IMR-90 (cell line): ENCODE results near the gene NRCAM. TPM values are rescaled to one million over a fixed set of nuclear protein-coding genes. Genes with fewer than 3 reads are reported as not detected.

Source experiments
- ATAC-seq: fragments of 200-7000 bp; cut with Tn5 transposase; 2 replicates; pipeline ENCODE4 v1.9.1; 2020; ENCODE audit warnings: low read depth, mild to moderate bottlenecking, moderate library complexity
- BruUV-seq: library from RNA; stranded (reverse); fragments of 400-500 nt; replicated peaks from 2 replicates; lab custom pipeline; 2021; lab: Mats Ljungman, UMichigan
- CTCF ChIA-PET: fragments of 300-600 bp; formaldehyde crosslinking; extraction: SDS; loops from one replicate; lab custom pipeline; 2021; ENCODE audit warnings: antibody characterized with exemption; lab: Yijun Ruan, JAX
- POLR2A ChIA-PET: fragments of 300-600 bp; sonication (Branson Sonifier 250); formaldehyde crosslinking; loops from one replicate; lab custom pipeline; 2022; ENCODE audit warnings: antibody characterized with exemption; ENCODE audit not compliant: unreplicated experiment; lab: Charles Lee
- DNase-seq: peaks from one replicate; pipeline ENCODE4 v3.0.0; 2013
- H2AFZ ChIP-seq: replicated peaks from 2 replicates; pipeline ENCODE3; 2013; ENCODE audit warnings: low read length, mild to moderate bottlenecking; ENCODE audit not compliant: poor library complexity
- H2AK5ac ChIP-seq: 2 replicates; pipeline ENCODE4 v1.6.1; 2013; ENCODE audit warnings: low read depth, low read length, inconsistent platforms
- H2AK9ac ChIP-seq: replicated peaks from 2 replicates; pipeline ENCODE3; 2013; ENCODE audit warnings: mild to moderate bottlenecking, low read depth, low read length, moderate library complexity; ENCODE audit not compliant: poor library complexity
- H2BK120ac ChIP-seq: 2 replicates; pipeline ENCODE4 v1.6.1; 2013; ENCODE audit warnings: low read depth, low read length, inconsistent platforms
- H2BK15ac ChIP-seq: 3 replicates; pipeline ENCODE4 v1.6.1; 2013; ENCODE audit warnings: low read depth, low read length, inconsistent platforms
- H2BK20ac ChIP-seq: 2 replicates; pipeline ENCODE4 v1.6.1; 2013; ENCODE audit warnings: low read depth, mild to moderate bottlenecking, inconsistent platforms, low read length, moderate library complexity
- H2BK5ac ChIP-seq: 2 replicates; pipeline ENCODE4 v1.6.1; 2013; ENCODE audit warnings: mild to moderate bottlenecking, low read depth, low read length, inconsistent platforms; ENCODE audit not compliant: poor library complexity, severe bottlenecking
- H3K14ac ChIP-seq: replicated peaks from 2 replicates; pipeline ENCODE4 v1.6.1; 2013; ENCODE audit warnings: low read depth, low read length, inconsistent platforms
- H3K18ac ChIP-seq: 2 replicates; pipeline ENCODE4 v1.6.1; 2013; ENCODE audit warnings: low read depth, low read length, control low read depth
- H3K23ac ChIP-seq: 2 replicates; pipeline ENCODE4 v1.6.1; 2013; ENCODE audit warnings: low read depth, low read length, inconsistent platforms
- H3K27ac ChIP-seq: 2 replicates; pipeline ENCODE4 v1.5.1; 2013; ENCODE audit warnings: mild to moderate bottlenecking, control low read depth, low read length; ENCODE audit not compliant: insufficient read depth
- H3K27me3 ChIP-seq: 2 replicates; pipeline ENCODE4 v1.6.1; 2013; ENCODE audit warnings: low read length; ENCODE audit not compliant: control insufficient read depth, insufficient read depth
- H3K36me3 ChIP-seq: 2 replicates; pipeline ENCODE4 v1.6.1; 2013; ENCODE audit warnings: low read length, mixed read lengths; ENCODE audit not compliant: control insufficient read depth, insufficient read depth
- H3K4ac ChIP-seq: 2 replicates; pipeline ENCODE4 v1.6.1; 2013; ENCODE audit warnings: low read depth, low read length, inconsistent platforms
- H3K4me1 ChIP-seq: 2 replicates; pipeline ENCODE4 v1.6.1; 2013; ENCODE audit warnings: low read length, mixed read lengths; ENCODE audit not compliant: control insufficient read depth, insufficient read depth
- H3K4me2 ChIP-seq: 2 replicates; pipeline ENCODE4 v1.6.1; 2013; ENCODE audit warnings: low read depth, mild to moderate bottlenecking, control low read depth, low read length, moderate library complexity
- H3K4me3 ChIP-seq: 2 replicates; pipeline ENCODE4 v1.5.1; 2013; ENCODE audit warnings: low read depth, mild to moderate bottlenecking, control low read depth, low read length, moderate library complexity; ENCODE audit not compliant: insufficient read depth
- H3K56ac ChIP-seq: 2 replicates; pipeline ENCODE4 v1.6.1; 2013; ENCODE audit warnings: low read length, inconsistent platforms; ENCODE audit not compliant: insufficient read depth; ENCODE audit errors: extremely low read depth
- H3K79me1 ChIP-seq, 2 experiments: 2 replicates each; pipeline ENCODE4 v1.6.1; 2013; ENCODE audit warnings: low read length in 2 of 2, inconsistent platforms in 1 of 2, low read depth in 1 of 2
- H3K9ac ChIP-seq: 2 replicates; pipeline ENCODE4 v1.6.1; 2013; ENCODE audit warnings: low read depth, low read length, control low read depth
- H3K9me1 ChIP-seq: 2 replicates; pipeline ENCODE4 v1.6.1; 2013; ENCODE audit warnings: low read length, inconsistent platforms; ENCODE audit not compliant: insufficient read depth
- H3K9me3 ChIP-seq: 2 replicates; pipeline ENCODE4 v1.6.1; 2013; ENCODE audit warnings: low read length; ENCODE audit not compliant: control insufficient read depth, insufficient read depth
- H4K20me1 ChIP-seq: 2 replicates; pipeline ENCODE4 v1.6.1; 2013; ENCODE audit warnings: low read length, inconsistent platforms; ENCODE audit not compliant: insufficient read depth
- H4K5ac ChIP-seq: 2 replicates; pipeline ENCODE4 v1.6.1; 2013; ENCODE audit warnings: mild to moderate bottlenecking, low read depth, low read length, control low read depth
- H4K8ac ChIP-seq, 2 experiments: 2 replicates each; pipeline ENCODE4 v1.6.1; 2013; ENCODE audit warnings: low read depth in 2 of 2, low read length in 2 of 2, control low read depth in 1 of 2, inconsistent platforms in 1 of 2
- H4K91ac ChIP-seq: 2 replicates; pipeline ENCODE4 v1.6.1; 2013; ENCODE audit warnings: low read depth, low read length, inconsistent platforms; ENCODE audit not compliant: insufficient read depth
- BHLHE40 ChIP-seq: fragments of 150-350 bp; IDR thresholded peaks from 2 replicates; pipeline ENCODE4 v1.6.1; 2016; ENCODE audit warnings: mild to moderate bottlenecking, low read depth, low read length
- CEBPB ChIP-seq: IDR thresholded peaks from 2 replicates; pipeline ENCODE4 v1.6.1; 2012; ENCODE audit warnings: low read depth, low read length, improper control_type of control experiment
- CHD1 ChIP-seq: IDR thresholded peaks from 2 replicates; pipeline ENCODE4 v1.6.1; 2012; ENCODE audit warnings: low read depth, low read length, improper control_type of control experiment
- CTCF ChIP-seq: conservative IDR thresholded peaks from 2 replicates; pipeline ENCODE4 v1.5.1; 2012; ENCODE audit warnings: mild to moderate bottlenecking, low read depth, low read length, improper control_type of control experiment
- ELK1 ChIP-seq: fragments of 150-350 bp; IDR thresholded peaks from 2 replicates; pipeline ENCODE4 v1.6.1; 2016; ENCODE audit warnings: low read depth, mild to moderate bottlenecking, low read length, moderate library complexity, borderline replicate concordance
- FOS ChIP-seq: fragments of 150-350 bp; IDR thresholded peaks from 2 replicates; pipeline ENCODE4 v1.6.1; 2016; ENCODE audit warnings: low read depth, low read length
- MAFK ChIP-seq: IDR thresholded peaks from 2 replicates; pipeline ENCODE4 v1.6.1; 2012; ENCODE audit warnings: low read depth, low read length, improper control_type of control experiment
- MAZ ChIP-seq: IDR thresholded peaks from 2 replicates; pipeline ENCODE4 v1.6.1; 2012; ENCODE audit warnings: low read depth, mild to moderate bottlenecking, low read length, improper control_type of control experiment, moderate library complexity, borderline replicate concordance
- MXI1 ChIP-seq: IDR thresholded peaks from 2 replicates; pipeline ENCODE4 v1.6.1; 2012; ENCODE audit warnings: low read depth, mild to moderate bottlenecking, low read length, moderate library complexity, borderline replicate concordance
- NFE2L2 ChIP-seq: fragments of 150-350 bp; IDR thresholded peaks from 2 replicates; pipeline ENCODE4 v1.6.1; 2016; ENCODE audit warnings: low read depth, mild to moderate bottlenecking, low read length
- POLR2A ChIP-seq: IDR thresholded peaks from 2 replicates; pipeline ENCODE4 v1.6.1; 2012; ENCODE audit warnings: mild to moderate bottlenecking, low read depth, low read length
- RAD21 ChIP-seq: IDR thresholded peaks from 2 replicates; pipeline ENCODE4 v1.6.1; 2012; ENCODE audit warnings: low read length, improper control_type of control experiment
- RCOR1 ChIP-seq: IDR thresholded peaks from 2 replicates; pipeline ENCODE4 v1.6.1; 2012; ENCODE audit warnings: mild to moderate bottlenecking, low read length, improper control_type of control experiment; ENCODE audit not compliant: insufficient replicate concordance
- RFX5 ChIP-seq: IDR thresholded peaks from 2 replicates; pipeline ENCODE4 v1.8.0; 2012; ENCODE audit warnings: low read depth, mild to moderate bottlenecking, low read length, moderate library complexity
- SMC3 ChIP-seq: fragments of 150-350 bp; IDR thresholded peaks from 2 replicates; pipeline ENCODE4 v1.6.1; 2016; ENCODE audit warnings: low read depth, mild to moderate bottlenecking, antibody characterized with exemption, low read length, moderate library complexity
- USF2 ChIP-seq: fragments of 150-350 bp; IDR thresholded peaks from 2 replicates; pipeline ENCODE4 v1.6.1; 2017; ENCODE audit warnings: mild to moderate bottlenecking, antibody characterized with exemption, low read length, low read depth
- dilution Hi-C: fragments of 300-500 bp; cut with HindIII; formaldehyde crosslinking; loops from one replicate; pipeline ENCODE4 v1.14.3; 2018; ENCODE audit warnings: low sequenced_read_pairs; ENCODE audit not compliant: unreplicated experiment
- in situ Hi-C: fragments of 300-500 bp; cut with MboI; formaldehyde crosslinking; loops from 3 replicates; pipeline ENCODE4 v1.14.3; 2019; ENCODE audit warnings: low sequenced_read_pairs, inconsistent platforms, mixed read lengths
- intact Hi-C: fragments of 100-400 bp; cut with micrococcal nuclease; formaldehyde crosslinking; loops from 2 replicates; pipeline ENCODE4 v1.10.0; 2022
- polyA plus RNA-seq, 3 experiments: library from polyadenylated mRNA; depleted of rRNA; stranded (reverse); fragments of >200 nt; gene quantifications; 2 replicates each; pipeline ENCODE4 v1.2.3, GENCODE V29; 2012; ENCODE audit warnings: low replicate concordance in 1 of 3
- total RNA-seq: library from RNA; depleted of rRNA; stranded (reverse); fragments of >200 nt; gene quantifications from 2 replicates; pipeline ENCODE4 v1.2.3, GENCODE V29; 2012

NRCAM gene
- total and polyA plus RNA-seq, 2 of the 4 experiments (the other 2 are of a cell fraction): 0.46 to 1.1 TPM

GRCh38 chr7:108327353-108327752, 128.9 kb downstream of the NRCAM start:
- dilution Hi-C loops: no loop called here
- CTCF ChIA-PET: no interaction called here

More at GRCh38 chr7:108327353-108327752, 128.9 kb downstream of the NRCAM start:
- H2BK5ac ChIP-seq: no peak overlapping the region
- H2BK20ac ChIP-seq: no peak overlapping the region
- no peaks in the 10 kb centered on the region for H3K27me3 ChIP-seq
- no peaks in the 10 kb centered on the region for H3K9me3 ChIP-seq
- POLR2A ChIA-PET: interaction anchor here (0.5 kb wide), 1 partner anchor 355 kb away, joined by 4 read pairs; no protein-coding TSS in a partner anchor
- H3K9me1 ChIP-seq: no peaks in the 10 kb centered on the region
- H3K4me3 ChIP-seq: no peak overlapping the region
- no peaks in the 10 kb centered on the region for H3K4me1 ChIP-seq
- H2AFZ ChIP-seq: no peak overlapping the region
- H3K27ac ChIP-seq: no peak overlapping the region
- no peak overlapping the region for H2BK15ac ChIP-seq
- no peak overlapping the region for H3K18ac ChIP-seq
- no peak overlapping the region for H3K23ac ChIP-seq
- DNase-seq (no peak), ATAC-seq (no peak)
- no peaks in the 10 kb centered on the region for H4K20me1 ChIP-seq
- H3K4ac ChIP-seq: no peak overlapping the region
- no peak overlapping the region for H3K9ac ChIP-seq
- intact Hi-C loops: no loop called here
- H4K5ac ChIP-seq: no peak overlapping the region
- BruUV-seq: no TSS peak
- H2AK5ac ChIP-seq: no peak overlapping the region
- in situ Hi-C loops: no loop called here
- H3K56ac ChIP-seq: no peak overlapping the region
- no peak overlapping the region for H4K8ac ChIP-seq
- no peaks in the 10 kb centered on the region for H3K79me1 ChIP-seq
- TF ChIP-seq CEBPB: no peak
- no peak for TF ChIP-seq POLR2A
- no peak for TF ChIP-seq FOS
- no peak for TF ChIP-seq USF2
- no peak for TF ChIP-seq ELK1
- TF ChIP-seq RAD21: no peak
- no peak for TF ChIP-seq SMC3
- TF ChIP-seq CTCF: no peak
- no peak for TF ChIP-seq MXI1
- TF ChIP-seq RCOR1: no peak
- no peak for TF ChIP-seq NFE2L2
- TF ChIP-seq CHD1: no peak
- no peak for TF ChIP-seq BHLHE40
- no peak for TF ChIP-seq MAZ
- TF ChIP-seq RFX5: no peak
- no peak for TF ChIP-seq MAFK
- H3K36me3 ChIP-seq: no peaks in the 10 kb centered on the region
- no peak overlapping the region for H3K14ac ChIP-seq
- no peak overlapping the region for H2AK9ac ChIP-seq
- H2BK120ac ChIP-seq: no peak overlapping the region
- no peak overlapping the region for H4K91ac ChIP-seq
- no peak overlapping the region for H3K4me2 ChIP-seq
